Breast epithelium (tissue), 4 donors: ENCODE data around the gene RBFOX1. TPM values are rescaled to one million over a fixed set of nuclear protein-coding genes. Genes with fewer than 3 reads are reported as not detected.

ENCODE experiments used
- DNase-seq, 2 donors: peaks; one replicate each; pipeline ENCODE4 v3.0.0-alpha.2; 2019; ENCODE audit warnings: low spot score in 2 of 2
- H3K27ac ChIP-seq, 2 donors: fragments of 200-600 bp; sonication (generic) in 1 of 2; one replicate each; pipeline ENCODE4 v1.5.1; 2016 to 2019; ENCODE audit warnings: mild to moderate bottlenecking in 1 of 2
- H3K27me3 ChIP-seq, 2 donors: fragments of 200-600 bp; sonication (generic) in 1 of 2; one replicate each; pipeline versions ENCODE4 v1.5.1 to v1.6.0; 2017 to 2019; ENCODE audit warnings: control low read depth in 1 of 2, mild to moderate bottlenecking in 1 of 2
- H3K36me3 ChIP-seq: fragments of 200-600 bp; one replicate; pipeline ENCODE4 v1.5.1; 2019
- H3K4me1 ChIP-seq, 2 donors: fragments of 200-600 bp; sonication (generic); one replicate each; pipeline ENCODE4 v1.5.1; 2016 to 2019; ENCODE audit warnings: control low read depth in 1 of 2
- H3K4me3 ChIP-seq, 3 donors: fragments of 200-600 bp; sonication (generic); 1 replicate in 2 of 3; 2 replicates in 1 of 3; pipeline ENCODE4 v1.5.1; 2016 to 2019; ENCODE audit warnings: mild to moderate bottlenecking in 3 of 3, moderate library complexity in 2 of 3
- H3K9me3 ChIP-seq, 2 donors: fragments of 200-600 bp; sonication (generic) in 1 of 2; one replicate each; pipeline ENCODE4 v1.5.1; 2016 to 2019; ENCODE audit warnings: control low read depth in 1 of 2
- POLR2A ChIP-seq: fragments of 450-650 bp; IDR thresholded peaks from one replicate; pipeline ENCODE4 v1.6.1; 2016; ENCODE audit warnings: antibody characterized with exemption, mild to moderate bottlenecking, moderate library complexity
- POLR2AphosphoS5 ChIP-seq, 3 donors: sonication (generic); formaldehyde crosslinking; IDR thresholded peaks; one replicate each; pipeline ENCODE4 v1.6.1; 2017; ENCODE audit warnings: antibody characterized with exemption in 3 of 3
- intact Hi-C: fragments of 100-400 bp; cut with DNase I; formaldehyde crosslinking; loops from one replicate; pipeline ENCODE4 v1.15.1; 2023; ENCODE audit warnings: low total_unique reads
- total RNA-seq, 3 donors: library from RNA; depleted of rRNA; stranded (reverse); fragments of >200 nt; gene quantifications; one replicate each; pipeline ENCODE4 v1.1.0, GENCODE V29; 2016
- TF ChIP-seq, protein P1 (sequence below), 3 donors: fragments of 450-650 bp; IDR thresholded peaks; one replicate each; pipeline ENCODE4 v1.5.1; 2016 to 2017; ENCODE audit warnings: antibody characterized with exemption in 3 of 3, mild to moderate bottlenecking in 3 of 3, moderate library complexity in 3 of 3

RBFOX1 gene
- total RNA-seq, 3 donors from 2014 or later, result 0.29 TPM; not detected in 2

DNA sequence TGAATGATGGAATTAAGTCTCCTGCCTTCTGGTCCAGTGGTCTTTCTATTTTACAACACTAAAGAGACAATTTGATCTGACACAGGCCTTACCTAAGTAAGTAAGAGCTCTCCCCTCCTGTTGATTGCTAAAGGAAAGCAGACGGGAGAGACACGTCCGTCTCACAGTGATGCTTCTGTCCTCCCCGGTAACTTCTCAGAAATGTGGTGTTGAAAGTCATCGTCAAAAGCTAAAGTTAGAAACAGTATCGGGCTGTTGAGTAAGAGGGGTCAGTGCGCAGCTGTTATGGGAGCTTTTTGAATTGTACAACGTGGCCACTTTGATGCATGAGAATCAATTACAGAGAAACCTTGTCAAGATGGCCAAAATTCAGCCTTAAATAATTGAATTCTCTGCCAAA is 1.9 kb upstream of the RBFOX1 start:
- intact Hi-C loops, result no loop called here
- no peak overlapping the region for H3K27ac ChIP-seq
- no peaks in the 10 kb centered on the region for H3K4me1 ChIP-seq
- H3K9me3 ChIP-seq, result no peaks in the 10 kb centered on the region
- H3K4me3 ChIP-seq, result no peak overlapping the region
- TF ChIP-seq POLR2AphosphoS5 (IDR thresholded peaks at IDR 0.05), result no peak
- TF ChIP-seq POLR2A, result no peak
- TF ChIP-seq, protein P1, sequence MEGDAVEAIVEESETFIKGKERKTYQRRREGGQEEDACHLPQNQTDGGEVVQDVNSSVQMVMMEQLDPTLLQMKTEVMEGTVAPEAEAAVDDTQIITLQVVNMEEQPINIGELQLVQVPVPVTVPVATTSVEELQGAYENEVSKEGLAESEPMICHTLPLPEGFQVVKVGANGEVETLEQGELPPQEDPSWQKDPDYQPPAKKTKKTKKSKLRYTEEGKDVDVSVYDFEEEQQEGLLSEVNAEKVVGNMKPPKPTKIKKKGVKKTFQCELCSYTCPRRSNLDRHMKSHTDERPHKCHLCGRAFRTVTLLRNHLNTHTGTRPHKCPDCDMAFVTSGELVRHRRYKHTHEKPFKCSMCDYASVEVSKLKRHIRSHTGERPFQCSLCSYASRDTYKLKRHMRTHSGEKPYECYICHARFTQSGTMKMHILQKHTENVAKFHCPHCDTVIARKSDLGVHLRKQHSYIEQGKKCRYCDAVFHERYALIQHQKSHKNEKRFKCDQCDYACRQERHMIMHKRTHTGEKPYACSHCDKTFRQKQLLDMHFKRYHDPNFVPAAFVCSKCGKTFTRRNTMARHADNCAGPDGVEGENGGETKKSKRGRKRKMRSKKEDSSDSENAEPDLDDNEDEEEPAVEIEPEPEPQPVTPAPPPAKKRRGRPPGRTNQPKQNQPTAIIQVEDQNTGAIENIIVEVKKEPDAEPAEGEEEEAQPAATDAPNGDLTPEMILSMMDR (IDR thresholded peaks at IDR 0.05), result no peak
- no peaks in the 10 kb centered on the region for H3K36me3 ChIP-seq
- peaks cover 0 to 4% of the 10 kb centered on the region in 2 donors for H3K27me3 ChIP-seq
- no peak for DNase-seq

GRCh38 chr16:7331997-7332396 is 648 bp upstream of the RBFOX1 start:
- peaks cover 0 to 4% of the 10 kb centered on the region in 2 donors for H3K27me3 ChIP-seq
- no peak for TF ChIP-seq POLR2AphosphoS5 (IDR thresholded peaks at IDR 0.05)
- TF ChIP-seq POLR2A, result no peak
- TF ChIP-seq, protein P1 (IDR thresholded peaks at IDR 0.05), result no peak
- H3K4me3 ChIP-seq, result no peak overlapping the region
- no peaks in the 10 kb centered on the region for H3K9me3 ChIP-seq
- no peaks in the 10 kb centered on the region for H3K36me3 ChIP-seq
- intact Hi-C loops, result no loop called here
- H3K27ac ChIP-seq, result no peak overlapping the region
- no peaks in the 10 kb centered on the region for H3K4me1 ChIP-seq
- no peak for DNase-seq

DNA sequence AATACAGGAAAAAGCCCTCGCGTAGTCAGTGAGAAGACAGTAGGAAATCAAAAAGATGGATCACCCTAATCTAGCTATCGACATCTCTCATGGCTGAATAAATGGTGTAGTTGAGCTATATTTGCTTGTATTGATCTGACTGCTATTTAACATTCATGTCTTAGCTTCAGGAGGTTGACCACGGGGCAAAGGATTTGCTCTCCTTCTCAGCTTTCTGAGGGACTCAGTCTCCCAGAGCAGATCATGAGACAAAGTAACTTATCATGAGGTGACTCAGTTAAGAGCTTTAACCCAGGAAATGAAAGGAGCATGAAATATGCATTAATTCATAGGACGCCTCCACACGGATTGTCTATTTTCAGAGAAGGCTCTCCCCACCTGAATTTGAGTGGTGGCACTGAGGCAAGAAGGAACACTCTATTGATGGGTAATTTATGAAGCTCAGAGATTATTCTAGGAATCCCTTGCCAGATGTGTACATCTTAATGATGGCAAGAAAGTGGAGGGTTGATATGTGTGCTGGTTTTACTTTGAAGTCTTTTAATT is 608 bp downstream of the RBFOX1 start:
- H3K4me3 ChIP-seq, result no peak overlapping the region
- no peaks in the 10 kb centered on the region for H3K4me1 ChIP-seq
- TF ChIP-seq, protein P1 (IDR thresholded peaks at IDR 0.05), result no peak
- TF ChIP-seq POLR2A (no peak), POLR2AphosphoS5 (IDR thresholded peaks at IDR 0.05) (no peak)
- H3K27me3 ChIP-seq, result peaks cover 0 to 4% of the 10 kb centered on the region in 2 donors
- H3K36me3 ChIP-seq, result no peaks in the 10 kb centered on the region
- DNase-seq, result no peak
- H3K27ac ChIP-seq, result no peak overlapping the region
- intact Hi-C loops, result no loop called here
- H3K9me3 ChIP-seq, result no peaks in the 10 kb centered on the region

- DNase-seq, result no peak
- Histone ChIP-seq H3K27ac (no peak overlapping the region), H3K4me1 (no peaks in the 10 kb centered on the region), H3K9me3 (no peaks in the 10 kb centered on the region), H3K4me3 (no peak overlapping the region), H3K27me3 (peaks cover 0 to 4% of the 10 kb centered on the region in 2 donors), H3K36me3 (no peaks in the 10 kb centered on the region)
- TF ChIP-seq POLR2A (no peak), POLR2AphosphoS5 (IDR thresholded peaks at IDR 0.05) (no peak)
- TF ChIP-seq, protein P1 (IDR thresholded peaks at IDR 0.05), result no peak
- intact Hi-C loops, result no loop called here
These were observed 2.3 kb downstream of the RBFOX1 start for GRCh38 chr16:7334801-7335560.

- Histone ChIP-seq H3K27me3 (peaks cover 0 to 1% of the 10 kb centered on the region in 2 donors), H3K36me3 (no peaks in the 10 kb centered on the region), H3K4me3 (no peak overlapping the region), H3K4me1 (no peaks in the 10 kb centered on the region), H3K9me3 (no peaks in the 10 kb centered on the region), H3K27ac (no peak overlapping the region)
- intact Hi-C loops, result no loop called here
- TF ChIP-seq, protein P1 (IDR thresholded peaks at IDR 0.05), result no peak
- TF ChIP-seq POLR2AphosphoS5 (IDR thresholded peaks at IDR 0.05) (no peak), POLR2A (no peak)
- DNase-seq, result no peak
These were observed 3.5 kb downstream of the RBFOX1 start for GRCh38 chr16:7335991-7336634.
